ENCODE data around the gene APOBEC3G.
A peak's percentile ranks its signal among the peaks of the same experiment; 100 is the strongest.

Gene APOBEC3G

DNA sequence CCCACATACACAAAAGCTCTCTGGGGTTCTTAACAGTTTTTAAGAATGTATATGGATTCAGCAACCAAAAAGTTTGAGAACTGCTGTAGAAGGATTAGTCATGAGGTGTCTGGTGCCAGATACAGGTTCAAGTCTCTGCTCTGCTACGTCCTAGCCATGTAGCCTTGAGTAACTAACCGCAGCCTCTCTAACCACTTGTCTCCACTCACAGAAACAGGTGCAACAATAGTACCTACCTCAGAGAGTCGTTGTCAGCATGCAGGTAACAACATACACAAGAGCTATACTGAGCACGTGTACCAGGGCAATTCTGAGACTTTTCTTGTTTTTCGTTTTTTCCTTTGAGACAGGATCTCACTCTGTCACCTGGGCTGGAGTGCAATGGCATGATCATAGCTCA, 48.5 kb downstream of the APOBEC3G start:
- DNase-seq (ENCODE audit: low spot score), result no peak

DNA sequence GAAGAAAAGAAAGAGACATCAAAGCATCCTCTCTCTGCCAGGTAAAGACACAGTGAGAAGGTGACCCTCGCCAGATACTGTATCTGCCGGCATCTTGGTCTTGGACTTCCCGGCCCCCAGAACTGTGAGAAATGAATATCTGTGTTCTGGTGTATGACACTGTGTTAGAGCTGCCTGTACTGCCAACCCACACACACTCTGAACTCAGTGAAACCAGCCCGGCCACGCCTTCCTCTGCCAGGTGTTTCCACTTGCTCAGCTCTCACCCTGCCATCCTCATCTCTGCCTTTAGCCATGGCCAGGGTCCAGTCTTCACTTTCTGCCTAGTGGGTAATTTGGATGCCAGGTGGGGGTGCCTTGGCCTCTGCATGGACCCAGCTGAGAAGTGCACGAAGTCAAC, 51.4 kb downstream of the APOBEC3G start:
- no peak for DNase-seq (ENCODE audit: low spot score)

DNA sequence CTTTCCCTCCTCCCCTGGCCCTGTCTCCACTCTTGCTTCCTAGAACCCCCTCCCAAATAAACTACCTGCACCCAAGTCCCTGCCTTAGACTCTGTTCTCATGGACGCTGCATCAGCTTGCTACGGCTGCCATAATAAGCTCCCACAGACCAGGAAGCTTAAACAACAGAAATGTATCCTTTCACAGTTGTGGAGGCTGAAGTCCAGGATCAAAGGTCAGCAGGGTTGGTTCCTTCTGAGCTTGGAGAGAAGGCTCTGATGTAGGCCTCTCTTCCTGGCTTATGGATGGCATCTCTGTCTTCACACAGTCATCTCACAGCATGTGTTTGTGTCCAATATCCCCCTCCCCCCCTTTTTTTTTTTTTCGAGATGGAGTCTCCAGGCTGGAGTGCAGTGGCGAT, 52.0 kb downstream of the APOBEC3G start:
- DNase-seq (ENCODE audit: low spot score), result no peak

DNA sequence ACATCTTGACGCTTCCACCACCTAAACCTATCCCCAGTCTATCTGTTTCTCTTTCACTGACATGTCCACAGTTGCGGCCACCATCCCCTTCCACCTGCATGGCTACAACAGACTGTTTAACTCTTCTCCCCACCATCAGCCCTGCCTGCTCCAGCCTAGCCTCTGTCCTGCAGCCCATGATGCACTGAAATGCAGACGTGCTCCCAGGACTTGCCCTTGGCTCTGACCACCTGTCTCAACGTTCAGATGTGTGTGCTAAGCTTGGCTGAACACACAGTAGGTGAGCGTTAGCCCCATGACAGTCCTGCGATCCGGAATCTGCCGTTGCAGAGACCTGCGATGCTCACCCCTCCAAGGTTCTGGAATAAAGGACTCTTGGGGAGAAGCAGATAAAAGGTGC, 52.7 kb downstream of the APOBEC3G start:
- no peak for DNase-seq (ENCODE audit: low spot score)

DNA sequence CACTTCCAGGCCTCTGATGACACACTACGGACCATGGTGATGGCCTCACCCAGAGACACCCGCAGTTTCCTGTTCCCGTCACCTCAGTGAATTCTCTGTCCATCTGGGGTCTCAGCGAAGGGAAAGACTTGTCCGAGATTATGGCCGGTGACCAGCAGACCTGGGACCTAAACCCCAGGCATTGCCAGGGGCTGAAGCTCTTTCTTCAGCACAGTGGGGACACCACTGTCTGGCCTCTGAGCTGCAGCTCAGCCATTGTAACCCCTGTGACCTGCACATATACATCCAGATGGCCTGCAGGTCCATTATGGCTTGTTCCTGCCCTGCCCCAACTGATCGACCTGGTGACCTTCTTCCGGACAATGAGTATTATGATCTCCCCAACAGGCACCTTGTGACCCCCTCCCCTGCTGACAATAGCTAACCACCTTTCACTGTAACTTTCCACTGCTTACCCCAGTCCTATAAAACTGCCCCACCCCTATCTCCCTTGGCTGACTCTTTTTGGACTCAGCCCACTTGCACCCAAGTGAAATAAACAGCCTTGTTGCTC, 53.2 kb downstream of the APOBEC3G start:
- no peak for DNase-seq (ENCODE audit: low spot score)

DNA sequence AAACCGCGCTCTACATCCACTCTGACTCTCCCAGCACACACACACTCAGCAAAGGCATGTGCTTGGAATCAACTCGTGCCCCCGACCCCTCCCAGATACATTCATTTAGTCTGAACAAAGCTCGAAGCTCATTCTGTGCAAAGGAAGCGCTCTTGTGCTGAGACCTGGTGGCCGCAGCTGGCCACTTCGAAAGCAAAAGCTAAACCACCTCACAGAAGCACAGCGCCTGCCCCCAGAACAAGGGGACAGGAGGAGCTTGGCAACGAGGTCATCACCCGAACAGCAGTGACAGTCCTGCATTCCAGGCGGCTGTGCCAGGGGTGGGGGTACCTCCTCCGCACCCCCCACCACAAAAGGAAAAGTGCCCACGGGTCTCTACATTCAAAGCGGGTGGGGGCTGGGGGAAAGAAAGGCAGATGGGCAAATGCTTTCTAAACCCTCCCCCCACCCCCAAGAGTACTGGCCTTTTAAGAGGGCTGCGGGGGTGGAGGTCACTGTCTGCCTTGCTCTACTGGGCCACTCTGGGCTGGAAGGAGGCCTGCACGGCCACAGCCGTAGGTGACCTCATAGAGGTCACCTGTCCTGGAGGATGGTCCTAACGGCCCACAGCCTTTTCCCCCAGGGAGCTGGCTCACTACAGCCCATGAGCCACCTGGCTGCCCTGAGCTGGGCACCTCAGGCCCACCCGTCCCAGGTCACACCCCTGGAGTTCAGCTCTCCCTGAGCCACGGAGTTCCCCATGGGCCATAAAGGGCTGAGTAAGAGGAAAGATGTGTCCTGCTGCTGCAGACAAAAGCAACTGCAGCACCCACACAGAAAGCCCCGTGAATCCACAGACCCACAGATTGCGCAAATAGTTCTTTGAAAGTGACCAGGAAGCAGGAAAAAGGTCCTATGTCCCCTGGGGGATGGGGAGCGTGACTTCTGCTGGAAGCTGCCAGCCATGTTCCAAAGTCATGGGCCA, 54.1 kb downstream of the APOBEC3G start:
- DNase-seq (ENCODE audit: low spot score), result no peak

DNA sequence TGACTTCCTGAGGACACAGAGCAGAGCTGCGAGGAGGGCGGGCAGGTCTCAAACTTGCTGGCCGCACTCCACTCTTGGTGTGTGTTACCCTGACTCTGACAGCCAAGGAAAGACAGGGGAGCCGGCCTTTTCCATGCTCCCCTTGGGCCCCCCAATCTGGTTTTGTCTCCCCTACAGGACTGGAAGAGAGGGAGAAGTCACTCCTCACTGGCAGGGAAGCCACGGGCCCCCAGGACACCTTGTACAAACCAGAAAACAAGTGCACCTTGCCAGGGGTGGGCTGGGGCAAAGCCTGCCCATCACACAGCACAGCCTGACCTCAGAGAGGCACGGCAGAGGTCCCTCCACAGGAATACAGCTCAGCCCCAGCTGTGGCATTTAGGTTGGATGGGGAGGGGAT, 55.2 kb downstream of the APOBEC3G start:
- DNase-seq (ENCODE audit: low spot score), result no peak

DNA sequence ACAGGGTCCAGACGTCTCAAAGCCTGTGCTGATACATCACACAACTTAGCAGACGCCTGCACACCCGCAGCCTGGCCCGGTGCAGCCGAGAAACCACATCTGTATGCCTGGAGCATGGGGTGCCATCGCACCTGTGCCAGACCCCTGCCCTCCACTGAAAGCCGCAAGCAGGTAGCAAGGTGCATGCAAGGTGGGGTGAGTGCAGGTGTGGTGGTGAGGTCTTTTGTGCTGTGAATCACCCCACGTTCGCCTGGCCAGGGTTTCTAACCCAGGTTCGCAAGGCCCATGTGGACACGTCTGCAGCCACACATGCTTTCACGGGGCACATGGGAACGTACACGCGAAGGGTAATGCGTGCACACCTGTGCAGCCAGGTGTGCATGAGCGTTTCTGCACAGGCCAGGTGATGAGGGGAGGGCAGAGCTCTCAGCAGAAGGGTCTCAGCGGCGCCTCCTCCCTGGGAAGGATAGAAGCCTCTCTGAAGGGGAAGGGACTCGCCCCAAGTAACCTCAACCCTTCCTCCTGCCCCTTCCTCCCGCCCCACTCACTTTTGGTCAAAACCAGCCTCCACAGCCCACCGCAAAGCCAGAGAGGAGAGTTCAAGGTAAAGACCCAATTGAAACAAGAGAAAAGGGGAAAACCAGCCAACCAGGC, 55.9 kb downstream of the APOBEC3G start:
- no peak for DNase-seq (ENCODE audit: low spot score)

DNA sequence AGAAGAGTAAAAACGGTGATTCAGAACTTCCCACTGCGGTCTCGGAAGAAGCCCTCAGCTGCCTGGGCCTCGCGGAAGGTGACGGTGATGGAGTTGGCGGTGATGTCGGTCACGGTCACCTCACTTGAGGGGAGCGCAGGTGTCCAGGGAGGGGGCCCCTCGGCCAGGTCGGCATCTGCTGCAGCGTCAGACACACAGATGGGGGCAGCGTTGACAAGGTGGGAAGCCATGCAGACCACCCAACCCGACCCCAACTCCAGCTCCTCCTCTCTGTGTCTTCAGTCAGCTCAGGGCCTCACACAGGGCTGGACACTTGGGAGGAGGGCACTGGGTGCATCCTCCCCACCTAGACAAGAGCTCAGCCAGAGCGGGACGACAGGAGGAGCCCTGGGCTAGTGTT, 56.8 kb downstream of the APOBEC3G start:
- no peak for DNase-seq (ENCODE audit: low spot score)

DNA sequence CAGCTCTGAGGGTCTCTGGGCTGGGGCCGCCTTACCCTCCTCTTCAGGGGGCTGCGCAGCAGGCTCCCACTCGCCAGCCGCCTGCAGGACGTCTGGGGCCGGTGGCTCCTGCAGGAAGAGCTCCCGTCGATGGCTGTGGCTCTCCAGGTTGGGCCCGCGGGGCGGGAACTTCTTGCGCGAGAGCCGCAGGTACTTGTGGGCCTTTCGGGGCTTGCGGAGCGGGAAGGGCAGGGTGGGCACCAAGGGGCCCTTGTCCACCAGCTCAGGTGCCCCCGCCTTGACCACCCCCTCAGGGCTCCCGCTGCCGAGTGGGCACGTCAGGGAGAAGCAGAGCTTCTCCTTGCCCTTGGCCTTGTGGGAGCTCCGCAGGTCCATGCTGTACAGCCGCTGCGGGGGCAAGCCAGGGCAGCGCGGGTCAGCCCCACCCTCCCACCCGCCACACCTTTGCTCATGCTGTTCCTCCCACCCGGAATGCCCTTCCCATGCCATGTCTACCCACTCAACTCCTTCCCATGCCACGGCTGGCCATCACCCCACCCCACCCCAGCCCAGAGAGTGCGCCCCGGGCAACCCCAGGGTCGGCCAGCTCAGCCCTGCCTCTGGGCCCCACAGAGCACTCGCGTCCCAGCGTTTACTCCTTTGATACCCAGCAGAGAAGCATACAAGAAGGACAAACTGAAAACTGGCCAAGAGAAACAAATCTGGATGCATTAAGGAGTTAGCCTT, 57.5 kb downstream of the APOBEC3G start:
- DNase-seq (ENCODE audit: low spot score), result no peak

DNA sequence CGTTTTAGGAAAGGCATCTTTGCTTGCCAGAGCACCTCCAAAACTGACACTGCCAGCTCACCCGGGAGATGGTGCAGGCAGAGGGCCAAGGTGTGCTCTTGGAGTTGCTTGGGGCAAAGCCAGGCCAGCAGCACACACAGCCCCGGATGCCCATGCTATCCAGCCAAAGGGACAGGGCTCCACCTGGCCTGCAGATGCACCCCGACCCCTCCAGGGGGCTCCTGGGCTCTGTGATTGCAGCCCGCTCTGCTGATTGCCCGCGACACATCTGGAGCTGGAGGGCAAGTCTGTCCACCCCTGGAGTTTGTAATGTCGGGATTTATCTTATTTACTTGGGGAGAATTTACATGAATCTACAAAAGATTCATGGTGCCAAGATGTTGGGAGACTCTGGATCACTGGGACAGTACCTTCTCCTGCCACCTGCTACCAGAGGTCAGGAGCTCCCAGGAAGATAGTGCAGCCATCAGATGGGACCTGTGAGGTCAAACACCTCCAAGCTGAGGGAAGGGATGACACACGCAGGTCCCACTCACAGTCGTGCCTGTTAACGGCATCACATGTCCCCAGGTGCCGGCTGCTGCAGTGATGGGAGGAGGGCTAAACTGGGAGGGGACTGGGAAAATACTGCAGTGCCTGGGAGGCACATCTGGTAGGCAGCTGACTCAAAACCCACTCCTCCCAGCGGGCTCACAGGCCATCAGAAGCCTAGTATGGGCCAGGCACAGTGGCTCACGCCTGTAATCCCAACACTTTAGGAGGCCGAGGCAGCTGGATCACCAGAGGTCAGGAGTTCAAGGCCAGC, 58.2 kb downstream of the APOBEC3G start:
- peak; percentile 50 for DNase-seq (ENCODE audit: low spot score)

DNA sequence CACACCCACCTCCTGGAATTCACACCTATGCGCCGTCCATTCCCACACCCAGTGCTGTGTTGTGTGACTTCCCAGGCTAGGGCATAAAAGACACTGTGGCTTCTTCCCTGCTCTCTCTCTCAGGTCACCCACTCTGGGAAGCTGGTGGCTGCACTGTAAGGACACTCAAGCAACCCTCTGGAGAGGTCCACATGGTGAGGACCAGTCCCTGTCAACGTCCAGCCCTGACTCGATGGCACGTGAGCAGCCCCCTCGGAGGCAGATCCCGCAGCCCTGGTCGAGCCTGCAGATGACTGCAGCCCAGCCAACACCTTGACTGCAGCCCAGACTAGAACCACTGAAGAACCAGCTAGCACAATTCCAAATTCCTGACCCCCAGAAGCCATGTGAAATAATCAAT, 59.2 kb downstream of the APOBEC3G start:
- no peak for DNase-seq (ENCODE audit: low spot score)

Measured in CD4-positive, alpha-beta T cell treated with Interleukin-2 at 100 ng/mL for 4 hours (primary cell).